Astrocyte (in vitro differentiated cells and primary cell): ENCODE results near the gene PRKCA.

Source experiments
- EZH2 ChIP-seq: IDR thresholded peaks from 2 replicates; pipeline ENCODE4 v1.6.1; 2012; ENCODE audit warnings: mild to moderate bottlenecking, low read length, inconsistent platforms; ENCODE audit not compliant: insufficient read depth
- TF ChIP-seq, protein P1 (sequence below): IDR thresholded peaks from 2 replicates; pipeline ENCODE4 v1.5.1; 2011; ENCODE audit warnings: low read depth, mild to moderate bottlenecking, inconsistent platforms, low read length, moderate library complexity; ENCODE audit not compliant: insufficient read depth

DNA sequence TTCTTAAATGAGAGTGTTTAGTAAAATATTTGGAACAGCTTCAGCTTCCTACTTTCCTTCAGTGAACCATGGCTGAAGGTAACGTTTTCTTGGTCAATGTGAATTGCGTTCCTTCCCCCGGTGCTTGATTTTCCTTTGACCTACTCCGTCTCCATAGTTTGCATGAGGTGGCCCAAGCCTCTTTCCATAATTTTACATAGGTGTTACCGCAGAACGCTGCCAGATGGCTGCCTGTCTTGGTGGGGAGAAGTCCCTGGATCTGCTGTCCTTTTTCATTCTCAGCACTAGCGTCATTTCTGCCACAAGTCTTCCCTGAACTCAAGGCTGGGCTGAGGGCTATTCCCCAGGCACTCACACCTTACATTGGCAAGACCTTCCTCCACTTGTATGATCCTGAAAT lies 178.4 kb downstream of the PRKCA start:
- no peak for TF ChIP-seq EZH2
- TF ChIP-seq, protein P1, sequence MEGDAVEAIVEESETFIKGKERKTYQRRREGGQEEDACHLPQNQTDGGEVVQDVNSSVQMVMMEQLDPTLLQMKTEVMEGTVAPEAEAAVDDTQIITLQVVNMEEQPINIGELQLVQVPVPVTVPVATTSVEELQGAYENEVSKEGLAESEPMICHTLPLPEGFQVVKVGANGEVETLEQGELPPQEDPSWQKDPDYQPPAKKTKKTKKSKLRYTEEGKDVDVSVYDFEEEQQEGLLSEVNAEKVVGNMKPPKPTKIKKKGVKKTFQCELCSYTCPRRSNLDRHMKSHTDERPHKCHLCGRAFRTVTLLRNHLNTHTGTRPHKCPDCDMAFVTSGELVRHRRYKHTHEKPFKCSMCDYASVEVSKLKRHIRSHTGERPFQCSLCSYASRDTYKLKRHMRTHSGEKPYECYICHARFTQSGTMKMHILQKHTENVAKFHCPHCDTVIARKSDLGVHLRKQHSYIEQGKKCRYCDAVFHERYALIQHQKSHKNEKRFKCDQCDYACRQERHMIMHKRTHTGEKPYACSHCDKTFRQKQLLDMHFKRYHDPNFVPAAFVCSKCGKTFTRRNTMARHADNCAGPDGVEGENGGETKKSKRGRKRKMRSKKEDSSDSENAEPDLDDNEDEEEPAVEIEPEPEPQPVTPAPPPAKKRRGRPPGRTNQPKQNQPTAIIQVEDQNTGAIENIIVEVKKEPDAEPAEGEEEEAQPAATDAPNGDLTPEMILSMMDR: no peak
